Stomach (tissue), 4 donors: Measurements from ENCODE around the gene PRR15L.

Source experiments
- CTCF ChIP-seq, 7 experiments: fragments of 450-650 bp in 4 of 7; fragments of 200-600 bp in 3 of 7; sonication (generic) in 3 of 7; IDR thresholded peaks; one replicate each; pipeline ENCODE4 v1.5.1; 2016 to 2019; ENCODE audit warnings: antibody characterized with exemption in 7 of 7, control low read depth in 2 of 7, mild to moderate bottlenecking in 1 of 7
- POLR2A ChIP-seq, 4 donors: fragments of 450-650 bp; IDR thresholded peaks; one replicate each; pipeline ENCODE4 v1.6.1; 2016; ENCODE audit warnings: antibody characterized with exemption in 4 of 4, control low read depth in 2 of 4, mild to moderate bottlenecking in 1 of 4, moderate library complexity in 1 of 4
- POLR2AphosphoS5 ChIP-seq, 3 donors: sonication (generic); formaldehyde crosslinking; IDR thresholded peaks; one replicate each; pipeline ENCODE4 v1.6.1; 2016; ENCODE audit warnings: antibody characterized with exemption in 3 of 3

- TF ChIP-seq POLR2A (IDR thresholded peaks at IDR 0.05) (no peak), CTCF (IDR thresholded peaks at IDR 0.05) (no peak), POLR2AphosphoS5 (IDR thresholded peaks at IDR 0.05) (no peak)
Measured at GRCh38 chr17:47925678-47925988, 32.0 kb downstream of the PRR15L start.
